Esophagus squamous epithelium (tissue), 4 donors: Measurements from ENCODE around the gene CIAO3.

Experiments
- CTCF ChIP-seq, 6 experiments: fragments of 450-650 bp in 4 of 6; fragments of 200-600 bp in 2 of 6; sonication (generic) in 2 of 6; IDR thresholded peaks; one replicate each; pipeline ENCODE4 v1.5.1; 2016 to 2019; ENCODE audit warnings: antibody characterized with exemption in 6 of 6, mild to moderate bottlenecking in 4 of 6, moderate library complexity in 4 of 6
- POLR2A ChIP-seq, 4 donors: fragments of 450-650 bp; IDR thresholded peaks; one replicate each; pipeline ENCODE4 v1.6.1; 2017; ENCODE audit warnings: antibody characterized with exemption in 4 of 4, mild to moderate bottlenecking in 4 of 4, moderate library complexity in 3 of 4

GRCh38 chr16:681746-682427, 58.9 kb downstream of the CIAO3 start:
- no peak for TF ChIP-seq CTCF (IDR thresholded peaks at IDR 0.05)
- no peak for TF ChIP-seq POLR2A (IDR thresholded peaks at IDR 0.05)
